GM12891 (cell line): ENCODE measurements around the gene VARS2.

Experiments
- POLR2A ChIP-seq: IDR thresholded peaks from 2 replicates; pipeline ENCODE4 v1.6.1; 2011; ENCODE audit warnings: low read depth, low read length, control low read depth
- POU2F2 ChIP-seq: IDR thresholded peaks from 2 replicates; pipeline ENCODE4 v1.6.1; 2011; ENCODE audit warnings: low read depth, mild to moderate bottlenecking, control low read depth, low read length, moderate library complexity

DNA sequence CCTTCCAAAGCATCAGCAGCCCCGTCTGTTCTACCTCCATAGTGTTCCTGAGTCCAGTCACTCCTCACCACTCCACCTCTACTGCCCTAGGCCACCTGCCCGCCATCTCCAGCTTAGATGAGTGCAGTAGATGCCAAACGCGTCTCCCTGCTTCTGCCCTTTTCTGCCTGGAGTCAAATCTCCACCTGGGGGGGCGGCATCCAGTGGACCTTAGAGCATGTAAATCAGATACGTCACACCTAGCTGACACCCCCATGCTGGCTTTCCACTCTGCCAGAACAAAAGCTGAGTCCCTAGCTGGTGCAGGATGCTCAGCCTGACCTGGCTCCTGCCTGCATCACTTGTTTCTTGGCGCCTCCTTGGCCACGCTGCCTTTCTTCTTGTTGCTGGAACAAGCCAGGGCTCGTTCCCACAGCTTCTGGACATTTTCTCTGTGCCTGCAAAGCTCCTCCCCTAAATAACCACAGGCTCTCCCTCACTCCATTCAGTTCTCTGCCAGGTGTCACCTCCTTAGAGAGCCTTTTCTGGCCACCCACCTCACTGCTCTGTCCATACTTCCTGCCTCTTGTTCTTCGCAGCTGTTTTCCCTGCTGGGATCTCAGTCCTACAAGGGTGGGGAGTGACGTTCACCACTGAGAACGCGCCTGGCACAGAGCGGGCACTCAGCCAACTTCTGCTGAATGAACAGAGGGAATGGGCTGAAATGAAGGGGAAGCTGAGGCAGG is 24.0 kb upstream of the VARS2 start:
- TF ChIP-seq POLR2A (no peak), POU2F2 (no peak)
